ENCODE measurements around the gene CSTF2T.

GRCh38 chr10:51696251-51696650 lies 3.1 kb downstream of the CSTF2T start:
- TF ChIP-seq CTCF (IDR thresholded peaks at IDR 0.05; ENCODE audit: low read depth, low read length, poor library complexity, severe bottlenecking), result no peak
- no peak for TF ChIP-seq EZH2phosphoT487 (IDR thresholded peaks at IDR 0.05; ENCODE audit: borderline replicate concordance, low read length)

All from DOHH2 (cell line).